Activated T-cell treated with anti-CD3 and anti-CD28 coated beads, Interleukin-2, amount 50 U/mL, for 24 hours (primary cell): Measurements from ENCODE around the gene UVSSA.

ENCODE experiments used
- DNase-seq: peaks from one replicate; pipeline ENCODE4 v3.0.0-alpha.2; 2020
- H3K27ac Mint-ChIP-seq: 2 replicates; pipeline ENCODE4 v1.8.0; 2020; ENCODE audit warnings: mild to moderate bottlenecking, mixed read lengths
- H3K27me3 Mint-ChIP-seq: 2 replicates; pipeline ENCODE4 v1.8.0; 2020; ENCODE audit warnings: mixed read lengths
- H3K36me3 Mint-ChIP-seq: 2 replicates; pipeline ENCODE4 v1.8.0; 2020; ENCODE audit warnings: low read depth, mixed read lengths
- H3K4me1 Mint-ChIP-seq: 2 replicates; pipeline ENCODE4 v1.8.0; 2020; ENCODE audit warnings: low read depth, mixed read lengths
- H3K4me3 Mint-ChIP-seq: 2 replicates; pipeline ENCODE4 v1.8.0; 2020; ENCODE audit warnings: mild to moderate bottlenecking, moderate library complexity, mixed read lengths
- H3K9me3 Mint-ChIP-seq: 2 replicates; pipeline ENCODE4 v1.8.0; 2020; ENCODE audit warnings: mixed read lengths

The UVSSA gene

GRCh38 chr4:1357356-1358248 lies 10.6 kb downstream of the UVSSA start:
- Mint-ChIP-seq H3K27me3 (no peaks in the 10 kb centered on the region), H3K4me1 (no peaks in the 10 kb centered on the region), H3K4me3 (no peak overlapping the region), H3K36me3 (peaks cover 49% of the 10 kb centered on the region), H3K9me3 (no peaks in the 10 kb centered on the region), H3K27ac (no peak overlapping the region)
- no peak for DNase-seq

DNA sequence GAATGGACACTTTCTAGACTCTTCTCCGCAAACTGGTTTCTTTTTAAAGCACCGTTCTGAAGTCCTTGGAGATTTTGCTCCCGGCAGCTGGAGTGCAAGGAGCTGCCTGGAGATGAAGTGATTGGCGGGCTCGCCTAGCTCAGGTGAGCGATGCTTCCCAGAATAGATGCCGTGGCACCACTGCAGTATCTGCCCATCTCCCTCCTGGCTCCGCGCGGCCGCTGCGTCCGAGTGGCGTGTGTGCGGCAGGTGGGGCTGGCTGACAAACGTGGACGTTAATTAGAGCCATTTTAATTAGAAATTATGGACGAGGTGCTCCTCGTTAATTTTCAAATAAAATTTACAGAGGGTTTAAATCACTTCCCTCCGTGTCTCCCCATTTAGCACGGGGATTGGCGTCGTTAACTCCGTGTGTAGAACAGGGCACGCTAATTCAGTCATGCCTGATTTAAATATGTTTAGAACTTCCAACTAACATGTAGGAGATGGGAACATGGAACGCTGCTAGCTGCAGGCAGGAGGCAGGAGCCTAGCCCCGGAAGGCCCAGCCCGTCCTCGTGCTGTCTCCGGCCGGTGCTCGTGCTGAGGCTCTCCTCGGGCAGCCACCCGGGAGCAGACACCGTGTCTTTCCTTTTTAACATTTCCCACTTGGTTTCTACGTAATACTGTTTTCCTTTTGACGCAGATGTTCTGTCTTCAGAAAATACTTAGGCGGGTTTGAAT lies 11.6 kb downstream of the UVSSA start:
- H3K4me1 Mint-ChIP-seq: no peaks in the 10 kb centered on the region

GRCh38 chr4:1359144-1359501 lies 12.1 kb downstream of the UVSSA start:
- H3K9me3 Mint-ChIP-seq: no peaks in the 10 kb centered on the region
- DNase-seq: no peak
- H3K4me3 Mint-ChIP-seq: no peak overlapping the region
- H3K4me1 Mint-ChIP-seq: no peaks in the 10 kb centered on the region
- H3K27me3 Mint-ChIP-seq: no peaks in the 10 kb centered on the region
- H3K36me3 Mint-ChIP-seq: peaks cover 51% of the 10 kb centered on the region
- H3K27ac Mint-ChIP-seq: no peak overlapping the region

More for the DNA sequence above, 11.6 kb downstream of the UVSSA start:
- H3K27ac Mint-ChIP-seq: no peak overlapping the region
- H3K9me3 Mint-ChIP-seq: no peaks in the 10 kb centered on the region
- H3K36me3 Mint-ChIP-seq: peaks cover 50% of the 10 kb centered on the region
- no peak overlapping the region for H3K4me3 Mint-ChIP-seq
- no peak for DNase-seq
- no peaks in the 10 kb centered on the region for H3K27me3 Mint-ChIP-seq

GRCh38 chr4:1359976-1360375 lies 13.0 kb downstream of the UVSSA start:
- H3K27ac Mint-ChIP-seq: no peak overlapping the region
- H3K9me3 Mint-ChIP-seq: no peaks in the 10 kb centered on the region
- no peaks in the 10 kb centered on the region for H3K4me1 Mint-ChIP-seq
- H3K4me3 Mint-ChIP-seq: no peak overlapping the region
- DNase-seq: no peak
- peaks cover 45% of the 10 kb centered on the region for H3K36me3 Mint-ChIP-seq
- no peaks in the 10 kb centered on the region for H3K27me3 Mint-ChIP-seq

DNA sequence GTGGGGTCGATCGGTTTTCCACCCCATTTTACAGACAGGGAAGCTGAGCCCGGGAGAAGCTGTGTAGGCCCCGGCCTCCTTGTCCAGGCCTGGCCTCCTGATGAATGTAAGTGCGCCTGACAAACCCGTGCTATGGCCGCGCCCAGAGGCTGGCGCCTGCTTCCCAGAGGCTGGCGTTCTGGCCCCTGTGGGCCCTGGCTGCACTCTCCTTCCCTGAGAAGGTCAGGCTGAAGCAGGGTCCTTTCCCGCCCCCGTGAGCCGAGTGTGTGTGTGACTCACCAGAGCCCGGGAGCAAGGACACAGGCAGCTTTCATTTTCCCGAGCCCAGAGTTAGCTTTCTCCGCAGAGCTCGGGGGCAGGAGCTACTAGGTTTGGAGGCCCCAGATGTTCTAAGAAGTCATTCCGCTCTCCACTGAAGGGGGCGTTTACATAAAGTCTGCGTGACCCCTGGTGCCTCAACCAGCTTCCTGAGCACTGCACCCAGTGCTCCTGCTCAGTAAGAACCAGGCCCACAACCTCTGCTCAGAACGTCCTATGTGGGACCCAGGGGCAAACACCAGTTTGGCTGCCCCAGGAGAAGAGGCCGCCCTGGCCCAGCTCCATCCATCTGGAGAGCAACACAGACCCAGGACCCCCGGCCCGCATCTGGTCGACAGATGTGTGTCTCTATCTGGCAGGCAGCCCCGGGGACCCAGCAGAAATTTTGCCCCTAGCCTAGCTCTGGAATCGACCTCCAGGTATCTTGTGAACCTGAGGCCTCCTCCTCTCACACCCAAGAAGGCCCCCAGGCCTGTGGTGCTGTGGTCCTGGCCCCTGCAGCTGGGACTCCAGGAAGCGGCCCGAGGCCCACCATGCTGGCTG lies 13.6 kb downstream of the UVSSA start:
- Mint-ChIP-seq H3K9me3 (no peaks in the 10 kb centered on the region), H3K36me3 (peaks cover 42% of the 10 kb centered on the region), H3K4me3 (no peak overlapping the region), H3K27ac (no peak overlapping the region), H3K27me3 (no peaks in the 10 kb centered on the region), H3K4me1 (no peaks in the 10 kb centered on the region)
- no peak for DNase-seq

- Mint-ChIP-seq H3K36me3 (peaks cover 42% of the 10 kb centered on the region), H3K4me1 (no peaks in the 10 kb centered on the region), H3K4me3 (no peak overlapping the region), H3K27me3 (no peaks in the 10 kb centered on the region), H3K27ac (no peak overlapping the region), H3K9me3 (no peaks in the 10 kb centered on the region)
- no peak for DNase-seq
Measured at GRCh38 chr4:1361431-1361830, 14.4 kb downstream of the UVSSA start.

DNA sequence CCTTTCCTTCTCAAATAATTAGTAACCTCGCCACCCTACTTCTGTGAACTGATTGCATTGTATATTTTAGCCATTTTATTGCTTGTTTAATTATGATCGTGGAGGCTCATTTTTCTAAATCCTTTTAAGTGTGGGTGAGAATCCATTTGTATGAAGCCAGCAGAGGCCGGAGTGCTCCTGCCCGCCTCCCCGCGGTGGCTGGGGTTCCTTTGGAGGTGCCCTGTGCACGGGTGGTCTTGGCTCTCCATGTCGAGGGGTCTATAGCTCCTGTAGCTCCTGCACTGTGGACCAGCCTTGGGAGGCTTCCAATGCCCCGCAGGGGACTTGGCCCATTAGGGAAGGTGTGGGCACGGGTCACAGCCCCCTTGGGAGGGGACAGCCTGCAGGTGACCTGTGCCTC lies 15.0 kb downstream of the UVSSA start:
- H3K27ac Mint-ChIP-seq: no peak overlapping the region
- H3K9me3 Mint-ChIP-seq: no peaks in the 10 kb centered on the region
- H3K27me3 Mint-ChIP-seq: no peaks in the 10 kb centered on the region
- peaks cover 39% of the 10 kb centered on the region for H3K36me3 Mint-ChIP-seq
- DNase-seq: no peak
- no peaks in the 10 kb centered on the region for H3K4me1 Mint-ChIP-seq
- H3K4me3 Mint-ChIP-seq: no peak overlapping the region

- H3K27ac Mint-ChIP-seq: no peak overlapping the region
- H3K4me1 Mint-ChIP-seq: no peaks in the 10 kb centered on the region
- H3K27me3 Mint-ChIP-seq: no peaks in the 10 kb centered on the region
- no peak for DNase-seq
- H3K9me3 Mint-ChIP-seq: no peaks in the 10 kb centered on the region
- peaks cover 44% of the 10 kb centered on the region for H3K36me3 Mint-ChIP-seq
- no peak overlapping the region for H3K4me3 Mint-ChIP-seq
Measured at GRCh38 chr4:1362521-1362920, 15.5 kb downstream of the UVSSA start.

DNA sequence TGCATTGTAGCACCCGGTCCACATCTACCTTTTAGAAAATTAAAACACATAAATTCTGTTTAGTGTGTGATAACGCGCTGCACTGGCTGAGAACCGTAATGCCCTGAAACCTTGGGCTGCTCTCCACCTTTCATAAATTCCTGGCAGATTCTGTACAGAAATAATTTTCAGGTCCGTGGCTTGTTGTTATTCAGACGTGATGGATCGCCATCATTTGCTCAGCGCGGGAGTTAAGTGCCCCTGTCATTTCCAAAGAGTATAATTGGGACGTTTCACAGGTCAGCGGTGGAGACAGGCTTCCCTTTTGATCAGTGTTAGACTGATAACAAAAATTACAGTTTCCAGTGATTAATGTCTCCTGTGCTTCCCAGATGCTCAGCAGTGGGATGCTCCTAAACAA lies 16.5 kb downstream of the UVSSA start:
- H3K4me3 Mint-ChIP-seq: no peak overlapping the region
- no peak overlapping the region for H3K27ac Mint-ChIP-seq
- DNase-seq: no peak
- peaks cover 45% of the 10 kb centered on the region for H3K36me3 Mint-ChIP-seq
- no peaks in the 10 kb centered on the region for H3K27me3 Mint-ChIP-seq
- H3K4me1 Mint-ChIP-seq: no peaks in the 10 kb centered on the region
- H3K9me3 Mint-ChIP-seq: no peaks in the 10 kb centered on the region

GRCh38 chr4:1364217-1364616 lies 17.2 kb downstream of the UVSSA start:
- H3K4me3 Mint-ChIP-seq: no peak overlapping the region
- H3K9me3 Mint-ChIP-seq: no peaks in the 10 kb centered on the region
- no peak for DNase-seq
- H3K4me1 Mint-ChIP-seq: no peaks in the 10 kb centered on the region
- H3K27me3 Mint-ChIP-seq: no peaks in the 10 kb centered on the region
- H3K36me3 Mint-ChIP-seq: peaks cover 38% of the 10 kb centered on the region
- H3K27ac Mint-ChIP-seq: no peak overlapping the region

DNA sequence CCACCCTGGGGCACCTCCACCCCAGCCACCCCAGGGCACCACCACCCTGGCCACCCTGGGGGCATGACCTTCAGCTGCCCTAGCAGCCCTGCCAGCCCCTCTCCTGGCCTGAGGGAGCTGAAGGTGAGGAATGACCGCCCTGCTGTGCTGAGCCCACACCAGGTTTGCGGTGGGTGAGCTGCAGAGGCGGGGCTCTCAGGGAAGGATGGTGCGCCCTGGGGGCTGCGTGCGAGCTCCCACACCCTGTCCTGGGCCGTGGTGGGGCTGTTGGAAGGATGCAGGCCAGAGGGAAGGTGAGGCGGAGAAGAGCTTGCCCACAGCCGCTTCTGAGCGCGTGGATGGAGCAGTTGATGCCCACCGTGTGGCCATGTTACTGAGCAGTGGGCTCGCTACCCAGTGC lies 17.7 kb downstream of the UVSSA start:
- Mint-ChIP-seq H3K36me3 (peaks cover 35% of the 10 kb centered on the region), H3K27me3 (no peaks in the 10 kb centered on the region), H3K4me3 (no peak overlapping the region), H3K4me1 (no peaks in the 10 kb centered on the region), H3K27ac (no peak overlapping the region), H3K9me3 (no peaks in the 10 kb centered on the region)
- no peak for DNase-seq

- DNase-seq: no peak
- no peaks in the 10 kb centered on the region for H3K27me3 Mint-ChIP-seq
- no peak overlapping the region for H3K4me3 Mint-ChIP-seq
- no peaks in the 10 kb centered on the region for H3K4me1 Mint-ChIP-seq
- no peaks in the 10 kb centered on the region for H3K9me3 Mint-ChIP-seq
- H3K36me3 Mint-ChIP-seq: peaks cover 36% of the 10 kb centered on the region
- H3K27ac Mint-ChIP-seq: no peak overlapping the region
Measured at GRCh38 chr4:1365271-1366178, 18.5 kb downstream of the UVSSA start.

DNA sequence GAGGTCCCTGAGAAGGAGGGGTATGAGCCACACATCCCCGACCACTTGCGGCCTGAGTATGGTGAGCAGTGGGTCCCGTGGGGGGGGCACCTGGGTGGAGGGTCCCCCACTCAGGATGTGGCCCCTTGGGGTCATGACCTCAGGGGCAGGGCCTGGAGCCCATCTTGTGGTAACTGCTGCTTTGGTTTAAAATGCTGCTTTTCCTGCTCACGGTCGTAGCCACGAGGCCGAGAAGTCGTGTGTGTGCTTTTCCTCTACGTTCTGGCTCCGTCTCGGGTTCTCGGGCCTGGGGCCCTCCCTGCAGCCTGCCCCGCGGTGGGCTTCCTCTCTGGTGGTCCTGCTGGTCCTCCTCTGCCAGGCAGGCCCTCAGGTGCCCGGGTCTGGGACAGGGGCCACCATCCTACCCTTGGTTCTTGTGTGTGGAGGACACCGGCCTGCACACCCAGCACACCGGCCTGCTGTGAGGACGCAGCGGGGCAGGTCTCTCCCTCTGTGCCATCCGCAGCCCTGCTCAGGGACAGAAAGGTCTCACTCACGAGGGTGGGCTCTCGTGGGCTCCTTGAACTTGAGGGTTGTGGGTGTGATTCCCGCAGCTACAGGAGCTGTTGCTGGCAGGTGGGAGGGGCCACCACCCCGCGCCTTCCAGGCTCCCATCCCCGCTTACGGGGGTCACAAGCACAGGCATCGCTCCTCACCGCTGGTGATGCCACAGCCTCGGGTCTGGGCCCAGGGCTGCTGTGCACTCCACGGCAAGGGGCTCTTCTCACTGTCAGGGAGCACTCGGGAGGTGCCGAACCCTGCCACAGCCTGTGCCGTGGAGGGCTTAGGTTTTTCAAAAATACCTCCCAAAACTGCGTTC lies 19.6 kb downstream of the UVSSA start:
- Mint-ChIP-seq H3K9me3 (no peaks in the 10 kb centered on the region), H3K4me1 (no peaks in the 10 kb centered on the region), H3K36me3 (peaks cover 42% of the 10 kb centered on the region), H3K4me3 (no peak overlapping the region), H3K27ac (no peak overlapping the region), H3K27me3 (no peaks in the 10 kb centered on the region)
- DNase-seq: no peak
